ENCODE measurements around the gene CARS1.

The CARS1 gene

GRCh38 chr11:2952290-2952689 lies 104.9 kb downstream of the CARS1 start:
- DNase-seq, result no peak

GRCh38 chr11:2951231-2952110 lies 105.8 kb downstream of the CARS1 start:
- no peak for DNase-seq
